ENCODE data around the gene BOLA1.
"Not testable (repeated sequence)": the region's sequence is repeated elsewhere in the genome, so short reads cannot be mapped to it uniquely, and the experiment has no call there.

DNA sequence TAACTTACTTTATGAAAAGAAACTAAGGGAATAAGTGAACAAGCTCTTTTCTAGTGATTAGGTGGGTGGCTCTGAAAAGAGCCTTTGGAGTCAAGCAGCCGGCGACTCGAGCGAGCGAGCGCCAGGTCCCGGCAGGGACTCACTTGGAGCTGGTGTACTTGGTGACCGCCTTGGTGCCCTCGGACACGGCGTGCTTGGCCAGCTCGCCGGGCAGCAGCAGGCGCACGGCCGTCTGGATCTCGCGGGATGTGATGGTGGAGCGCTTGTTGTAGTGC lies 13.3 kb upstream of the BOLA1 start:
- TF ChIP-seq, protein P1, sequence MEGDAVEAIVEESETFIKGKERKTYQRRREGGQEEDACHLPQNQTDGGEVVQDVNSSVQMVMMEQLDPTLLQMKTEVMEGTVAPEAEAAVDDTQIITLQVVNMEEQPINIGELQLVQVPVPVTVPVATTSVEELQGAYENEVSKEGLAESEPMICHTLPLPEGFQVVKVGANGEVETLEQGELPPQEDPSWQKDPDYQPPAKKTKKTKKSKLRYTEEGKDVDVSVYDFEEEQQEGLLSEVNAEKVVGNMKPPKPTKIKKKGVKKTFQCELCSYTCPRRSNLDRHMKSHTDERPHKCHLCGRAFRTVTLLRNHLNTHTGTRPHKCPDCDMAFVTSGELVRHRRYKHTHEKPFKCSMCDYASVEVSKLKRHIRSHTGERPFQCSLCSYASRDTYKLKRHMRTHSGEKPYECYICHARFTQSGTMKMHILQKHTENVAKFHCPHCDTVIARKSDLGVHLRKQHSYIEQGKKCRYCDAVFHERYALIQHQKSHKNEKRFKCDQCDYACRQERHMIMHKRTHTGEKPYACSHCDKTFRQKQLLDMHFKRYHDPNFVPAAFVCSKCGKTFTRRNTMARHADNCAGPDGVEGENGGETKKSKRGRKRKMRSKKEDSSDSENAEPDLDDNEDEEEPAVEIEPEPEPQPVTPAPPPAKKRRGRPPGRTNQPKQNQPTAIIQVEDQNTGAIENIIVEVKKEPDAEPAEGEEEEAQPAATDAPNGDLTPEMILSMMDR (conservative IDR thresholded peaks at IDR 0.05; ENCODE audit: low read depth in 2 of 2), result not testable (repeated sequence)
- not testable (repeated sequence) for TF ChIP-seq EZH2 (IDR thresholded peaks at IDR 0.05; ENCODE audit: low read depth, unreplicated experiment); JUNB (IDR thresholded peaks at IDR 0.05; ENCODE audit: unreplicated experiment)
